Hematopoietic multipotent progenitor cell (in vitro differentiated cells): ENCODE data around the gene CTIF. TPM values are rescaled to one million over a fixed set of nuclear protein-coding genes. Genes with fewer than 3 reads are reported as not detected.

Experiments used
- DNase-seq, 3 donors: peaks; one replicate each; pipeline ENCODE4 v3.0.0-alpha.2; 2011 to 2015; ENCODE audit warnings: low read depth in 2 of 3, low spot score in 2 of 3
- total RNA-seq: library from RNA; depleted of rRNA; stranded (reverse); fragments of >200 nt; gene quantifications from one replicate; pipeline ENCODE4 v1.2.3, GENCODE V29; 2012

Gene CTIF
- total RNA-seq, 1 donor = 8.6 TPM

- DNase-seq = no peak
Measured at GRCh38 chr18:48550101-48550729, 11.4 kb downstream of the CTIF start.

DNA sequence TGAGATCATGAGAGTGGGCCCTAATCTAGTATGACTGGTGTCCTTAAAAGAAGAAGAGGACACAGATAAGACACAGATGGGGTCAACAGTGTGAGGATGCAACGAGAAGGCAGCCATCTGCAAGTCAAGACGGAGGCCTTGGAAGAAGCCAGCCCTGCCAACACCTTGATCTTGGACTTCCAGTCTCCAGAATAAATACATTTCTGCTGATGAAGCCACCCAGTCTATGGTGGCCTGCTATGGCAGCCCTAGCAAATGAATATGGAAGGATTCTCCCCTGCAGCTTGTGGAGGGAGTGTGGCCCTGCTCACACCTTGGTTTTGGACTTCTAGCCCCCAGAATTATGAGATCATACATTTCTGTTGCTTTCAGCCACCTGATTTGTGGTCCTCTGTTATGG lies 12.3 kb downstream of the CTIF start:
- no peak for DNase-seq

GRCh38 chr18:48552130-48552529 lies 13.3 kb downstream of the CTIF start:
- DNase-seq = no peak

DNA sequence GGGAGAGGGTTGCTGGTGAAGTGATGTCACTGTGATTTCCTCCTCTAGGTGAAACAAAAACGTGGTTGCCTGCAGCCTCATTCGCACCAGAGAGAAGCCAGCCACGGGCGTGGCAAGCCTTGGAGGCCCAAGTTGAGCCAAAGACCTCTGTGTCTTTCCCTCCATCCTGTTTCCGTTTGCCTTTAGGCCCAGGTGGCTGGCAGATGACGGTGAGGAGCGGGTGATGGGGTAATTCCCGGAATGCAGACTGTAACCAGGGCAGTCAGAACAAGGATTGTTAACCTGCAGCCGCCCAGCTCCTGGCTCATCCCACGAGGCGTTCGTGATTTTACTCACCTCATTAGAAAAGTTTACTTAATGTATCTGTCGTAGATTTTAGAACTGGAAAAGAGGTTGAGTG lies 14.4 kb downstream of the CTIF start:
- no peak for DNase-seq

DNA sequence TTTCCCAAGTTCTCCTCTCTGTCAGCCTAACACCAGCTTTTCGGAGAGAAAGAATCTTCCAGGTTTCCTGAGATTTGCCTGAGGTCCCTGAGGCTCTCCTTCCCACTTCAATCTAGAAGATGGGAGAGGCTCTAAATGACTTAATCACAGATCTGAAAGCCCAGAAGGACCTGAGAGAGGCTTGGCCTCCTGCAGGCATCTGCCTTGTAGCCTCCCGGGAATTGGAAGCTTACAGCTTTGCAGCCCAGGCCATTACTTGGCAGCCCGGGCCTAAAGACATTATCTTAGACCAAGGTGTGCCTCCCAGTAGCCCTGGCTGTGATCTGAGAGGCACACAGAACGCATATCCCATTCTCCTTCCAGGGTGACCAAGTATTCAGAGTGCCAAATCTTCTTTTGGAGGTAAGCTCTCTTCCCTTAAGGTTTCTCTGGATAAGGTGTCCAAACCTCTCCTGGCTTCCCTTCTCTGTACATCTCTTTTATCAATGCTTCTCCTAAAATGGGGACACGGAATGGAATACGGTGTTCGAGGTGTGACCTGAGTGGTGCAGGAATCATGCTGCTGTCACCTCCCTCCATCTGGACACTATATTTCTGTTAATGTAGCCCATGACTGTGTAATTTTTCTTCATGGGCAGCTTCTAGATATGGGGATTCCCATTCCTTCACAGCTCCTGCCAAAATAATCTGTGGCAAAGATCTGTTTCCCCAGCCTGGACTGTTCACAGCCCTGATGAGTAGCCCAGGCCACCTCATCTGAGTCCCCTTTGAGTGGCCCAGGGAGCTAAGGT lies 16.0 kb downstream of the CTIF start:
- DNase-seq = no peak

DNA sequence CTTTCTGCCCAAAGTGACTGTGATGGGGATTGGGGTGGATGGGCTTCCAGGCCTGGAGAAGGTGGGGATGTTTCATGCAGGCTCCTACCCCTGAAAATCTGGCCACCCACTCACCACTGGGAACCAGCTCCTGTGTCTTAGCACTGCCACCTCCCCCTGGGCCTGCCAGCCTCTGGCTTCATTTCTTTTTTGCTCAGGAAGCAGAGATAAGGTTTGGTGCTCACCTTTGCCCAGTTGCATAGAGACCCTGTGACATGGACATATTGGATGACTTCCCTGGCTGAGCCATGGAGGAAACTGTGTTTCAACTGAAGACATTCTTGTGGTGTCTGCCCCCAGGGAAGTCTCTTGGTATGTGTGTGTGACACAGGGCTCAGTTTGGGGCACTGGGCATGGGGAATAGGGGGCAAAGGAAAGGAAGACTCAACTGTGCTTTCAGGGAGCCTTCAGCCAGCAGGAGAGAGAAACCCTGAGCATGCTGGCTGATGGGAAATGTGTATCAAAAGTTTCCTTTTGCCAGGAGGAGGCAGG lies 16.7 kb downstream of the CTIF start:
- DNase-seq = no peak

DNA sequence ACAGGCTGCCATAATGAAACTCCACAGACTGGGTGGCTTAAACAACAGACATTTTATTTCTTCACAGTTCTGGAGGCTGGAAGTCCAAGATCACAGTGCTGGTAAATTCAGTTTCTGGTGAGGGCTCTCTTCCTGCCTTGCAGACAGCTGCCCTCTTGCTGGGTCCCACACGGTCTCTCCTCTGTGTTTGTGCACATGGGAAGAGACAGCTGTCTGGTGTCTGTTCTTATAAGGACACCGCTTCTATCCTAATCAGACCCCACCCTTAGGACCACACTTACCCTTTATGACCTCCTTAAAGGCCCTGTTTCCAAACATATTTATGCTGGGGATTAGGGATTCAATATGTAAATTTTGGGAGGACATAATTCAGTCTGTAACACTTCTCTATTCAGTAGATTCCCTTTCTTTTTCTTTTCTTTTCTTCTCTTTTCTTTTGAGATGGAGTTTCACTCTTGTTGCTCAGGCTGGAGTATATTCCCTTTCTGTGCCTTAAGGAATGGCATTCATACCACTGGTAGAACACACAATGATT lies 18.9 kb downstream of the CTIF start:
- no peak for DNase-seq

- no peak for DNase-seq
Measured at GRCh38 chr18:48558248-48558647, 19.4 kb downstream of the CTIF start.

GRCh38 chr18:48560491-48560890 lies 21.7 kb downstream of the CTIF start:
- DNase-seq = no peak

- no peak for DNase-seq
Measured at GRCh38 chr18:48562075-48562474, 23.2 kb downstream of the CTIF start.

GRCh38 chr18:48563027-48563426 lies 24.2 kb downstream of the CTIF start:
- DNase-seq = no peak

GRCh38 chr18:48564139-48564538 lies 25.3 kb downstream of the CTIF start:
- DNase-seq = no peak

DNA sequence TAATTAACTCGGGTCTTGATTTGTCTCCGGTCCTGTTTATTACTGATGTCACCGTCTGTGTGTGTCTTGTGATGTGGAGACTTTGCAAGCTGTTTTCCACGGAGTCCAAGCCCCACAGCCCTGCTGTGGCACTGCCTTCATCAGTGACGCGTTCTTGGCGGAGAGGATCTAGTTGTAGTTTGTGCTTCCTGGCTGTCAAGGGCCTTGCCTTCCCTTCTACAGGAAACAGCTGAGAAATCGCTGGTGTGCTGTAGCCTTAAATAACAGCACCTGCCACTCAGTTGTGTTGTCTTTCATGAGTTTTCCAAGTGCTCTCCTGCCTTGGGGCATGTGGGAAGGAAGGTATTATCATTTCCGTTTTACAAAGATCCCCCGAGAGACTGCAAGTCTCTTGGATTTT lies 26.3 kb downstream of the CTIF start:
- no peak for DNase-seq

- no peak for DNase-seq
Measured at GRCh38 chr18:48566589-48566988, 27.8 kb downstream of the CTIF start.

DNA sequence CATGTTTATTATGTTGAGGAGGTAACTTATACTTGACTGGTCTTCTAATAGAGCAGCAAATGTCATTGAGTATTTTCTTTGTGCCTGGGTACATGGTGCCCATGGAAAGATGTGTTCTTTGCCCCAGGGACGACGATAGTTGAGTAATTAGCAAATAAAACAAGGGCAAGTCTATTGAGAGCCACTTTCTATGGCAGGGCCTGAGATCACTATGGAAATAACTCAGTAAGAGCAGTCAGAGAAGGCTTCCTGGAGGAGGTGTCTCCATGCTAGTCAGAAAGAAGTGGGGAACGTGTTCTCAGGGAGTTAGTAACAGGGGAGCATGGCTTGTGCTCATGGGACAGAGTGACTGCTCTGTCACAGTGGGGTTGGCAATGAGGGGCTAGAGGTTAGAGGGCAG lies 28.6 kb downstream of the CTIF start:
- DNase-seq = no peak

DNA sequence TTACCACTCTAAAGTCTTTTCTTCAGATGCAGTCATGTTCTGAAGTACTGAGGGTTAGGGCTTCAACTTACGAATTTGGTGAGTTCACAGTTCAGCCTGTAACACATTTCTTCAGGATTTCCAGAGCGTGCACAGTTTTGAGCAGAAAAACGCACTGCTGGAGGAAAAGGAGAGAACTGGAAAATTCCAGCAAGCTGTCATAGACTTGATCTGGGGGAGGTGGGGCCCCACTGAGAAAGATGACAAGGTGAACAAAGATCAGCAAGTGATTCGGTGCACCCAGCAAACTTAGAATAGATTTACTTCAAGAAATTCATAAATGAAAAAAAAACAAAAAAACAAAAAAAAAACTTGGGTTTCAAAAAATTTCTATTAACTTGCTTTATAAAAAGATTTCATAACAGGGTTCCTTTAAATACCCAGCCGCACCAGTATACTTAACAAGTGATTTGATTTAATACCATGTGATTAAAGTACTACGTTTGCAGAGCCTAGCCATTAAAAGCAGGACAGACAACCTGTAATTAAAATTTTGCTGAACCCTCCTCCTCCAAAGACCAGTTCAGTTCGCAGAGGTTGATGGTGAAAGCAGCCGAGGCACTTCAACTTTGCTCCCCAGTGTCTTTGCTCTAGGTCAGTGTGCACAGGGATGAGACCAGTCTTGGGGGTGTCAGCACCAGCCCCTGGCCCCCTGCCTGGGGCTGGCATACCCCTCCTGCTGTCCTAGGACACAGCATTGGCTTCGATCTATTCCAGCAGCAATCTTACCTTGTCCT lies 30.5 kb downstream of the CTIF start:
- DNase-seq = no peak

DNA sequence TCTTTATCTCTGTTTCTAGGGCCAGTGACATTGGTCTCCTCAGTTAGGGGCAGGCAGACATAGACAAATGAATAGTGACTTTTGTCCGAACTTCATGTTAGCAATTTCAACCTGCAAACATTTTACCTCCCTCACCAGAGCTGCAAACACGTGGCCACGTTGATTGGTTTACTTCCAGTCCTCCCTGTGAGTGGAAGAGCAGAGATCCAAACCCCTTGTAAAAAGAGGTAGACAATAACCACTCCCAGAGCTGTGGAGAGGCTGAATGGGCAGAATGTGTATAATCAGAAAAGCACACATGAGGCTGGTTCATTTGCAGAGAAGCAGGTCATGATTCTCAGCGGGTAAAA lies 31.1 kb downstream of the CTIF start:
- no peak for DNase-seq

GRCh38 chr18:48570313-48570712 lies 31.5 kb downstream of the CTIF start:
- no peak for DNase-seq

DNA sequence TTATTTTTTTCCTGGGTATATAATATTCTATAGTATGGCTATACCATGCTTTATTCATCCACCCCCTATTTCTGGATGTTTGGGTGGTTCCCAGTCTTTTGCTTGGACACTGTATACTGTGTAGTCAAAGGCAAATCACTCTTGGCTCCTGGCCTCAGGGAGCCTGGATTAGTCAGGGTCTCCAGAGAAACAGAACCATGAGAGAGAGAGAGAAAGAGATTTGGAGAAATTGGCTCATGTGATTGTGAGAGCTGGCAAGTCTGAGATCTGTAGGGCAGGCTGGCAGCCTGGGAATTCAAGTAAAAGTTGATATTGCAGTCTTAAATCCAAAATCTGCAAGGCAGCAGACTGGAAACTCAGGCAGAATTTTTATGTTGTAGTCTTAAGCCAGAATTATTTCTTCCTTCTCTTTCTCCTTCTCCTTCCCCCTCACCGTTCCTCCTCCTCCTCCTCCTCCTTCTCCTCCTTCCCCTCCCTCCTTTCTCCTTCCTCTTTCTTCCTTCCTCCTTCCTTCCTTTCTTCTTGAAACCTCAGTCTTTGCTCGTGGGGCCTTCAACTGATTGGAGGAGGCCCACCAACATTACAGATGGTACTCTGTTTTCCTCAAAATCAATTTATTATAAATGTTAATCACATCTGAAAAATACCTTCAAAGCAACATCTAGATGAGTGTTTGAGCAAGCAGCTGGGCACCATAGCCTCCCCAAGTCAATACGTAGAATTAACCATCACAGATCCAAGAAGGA lies 33.0 kb downstream of the CTIF start:
- DNase-seq = no peak

- no peak for DNase-seq
Measured at GRCh38 chr18:48572402-48573126, 33.7 kb downstream of the CTIF start.
